ENCODE measurements around the gene NPL.

Gene NPL

DNA sequence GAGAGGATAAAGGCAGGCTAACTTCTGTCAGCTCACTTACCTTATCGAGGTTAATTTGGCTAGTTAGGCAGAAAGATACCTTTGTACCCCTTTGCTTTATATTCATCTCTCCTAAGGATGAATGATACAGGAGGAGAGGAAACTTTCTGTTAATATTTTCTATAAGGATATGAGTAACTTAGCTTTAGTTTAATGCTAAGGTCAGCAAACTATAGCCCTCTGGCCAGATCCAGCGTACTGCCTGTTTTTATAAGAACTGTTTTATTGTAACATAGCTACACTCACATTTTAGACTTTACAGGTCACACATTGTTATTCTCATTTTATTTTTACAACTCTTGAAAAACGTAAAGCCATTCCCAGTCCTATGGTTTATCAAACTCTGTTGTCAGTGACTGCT is 67.6 kb downstream of the NPL start:
- H3K36me3 Mint-ChIP-seq (ENCODE audit: low read depth) = peaks cover 96% of the 10 kb centered on the region
- no peak overlapping the region for H3K27ac Mint-ChIP-seq
- H3K27me3 Mint-ChIP-seq = no peaks in the 10 kb centered on the region
- no peak overlapping the region for H3K4me3 Mint-ChIP-seq
- H3K9me3 Mint-ChIP-seq = no peaks in the 10 kb centered on the region
- peaks cover 30% of the 10 kb centered on the region for H3K4me1 Mint-ChIP-seq (ENCODE audit: low read depth)

GRCh38 chr1:182860658-182861057 is 71.1 kb downstream of the NPL start:
- H3K9me3 Mint-ChIP-seq = no peaks in the 10 kb centered on the region
- no peaks in the 10 kb centered on the region for H3K27me3 Mint-ChIP-seq
- no peak overlapping the region for H3K4me3 Mint-ChIP-seq
- peak overlapping the region; percentile 16 for H3K27ac Mint-ChIP-seq
- H3K4me1 Mint-ChIP-seq (ENCODE audit: low read depth) = peaks cover 54% of the 10 kb centered on the region
- H3K36me3 Mint-ChIP-seq (ENCODE audit: low read depth) = peaks cover 98% of the 10 kb centered on the region

- no peak overlapping the region for H3K4me3 Mint-ChIP-seq
- peaks cover 98% of the 10 kb centered on the region for H3K36me3 Mint-ChIP-seq (ENCODE audit: low read depth)
- no peaks in the 10 kb centered on the region for H3K9me3 Mint-ChIP-seq
- H3K4me1 Mint-ChIP-seq (ENCODE audit: low read depth) = peaks cover 66% of the 10 kb centered on the region
- no peaks in the 10 kb centered on the region for H3K27me3 Mint-ChIP-seq
- H3K27ac Mint-ChIP-seq = peak overlapping the region; percentile 76
Measured at GRCh38 chr1:182861994-182862393, 72.4 kb downstream of the NPL start.

- Mint-ChIP-seq H3K4me3 (no peak overlapping the region), H3K27me3 (no peaks in the 10 kb centered on the region), H3K36me3 (ENCODE audit: low read depth) (peaks cover 98% of the 10 kb centered on the region), H3K27ac (peak overlapping the region; percentile 76), H3K4me1 (ENCODE audit: low read depth) (peaks cover 66% of the 10 kb centered on the region), H3K9me3 (no peaks in the 10 kb centered on the region)
Measured at GRCh38 chr1:182862827-182863226, 73.3 kb downstream of the NPL start.

DNA sequence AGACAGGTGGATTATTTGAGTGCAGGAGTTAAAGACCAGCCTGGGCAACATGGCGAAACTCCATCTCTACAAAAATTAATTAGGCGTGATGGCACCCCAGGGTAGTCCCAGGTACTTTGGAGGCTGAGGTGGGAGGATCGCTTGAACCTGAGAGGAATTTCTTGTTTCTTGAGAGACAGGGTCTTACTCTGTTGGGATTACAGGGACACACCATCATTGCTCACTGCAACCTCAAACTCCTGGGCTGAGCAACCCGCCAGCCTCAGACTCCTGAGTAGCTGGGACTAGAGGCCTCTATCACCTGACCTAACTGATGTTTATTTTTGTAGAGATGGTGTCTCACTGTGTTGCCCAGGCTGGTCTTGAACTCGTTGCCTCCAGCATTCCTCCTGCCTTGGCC is 74.4 kb downstream of the NPL start:
- Mint-ChIP-seq H3K4me1 (ENCODE audit: low read depth) (peaks cover 64% of the 10 kb centered on the region), H3K27me3 (no peaks in the 10 kb centered on the region), H3K36me3 (ENCODE audit: low read depth) (peaks cover 96% of the 10 kb centered on the region), H3K4me3 (no peak overlapping the region), H3K27ac (peak overlapping the region; percentile 59), H3K9me3 (no peaks in the 10 kb centered on the region)

GRCh38 chr1:182867861-182868260 is 78.3 kb downstream of the NPL start:
- Mint-ChIP-seq H3K4me3 (no peak overlapping the region), H3K4me1 (ENCODE audit: low read depth) (peaks cover 30% of the 10 kb centered on the region), H3K27ac (peak overlapping the region; percentile 49), H3K9me3 (no peaks in the 10 kb centered on the region), H3K27me3 (no peaks in the 10 kb centered on the region), H3K36me3 (ENCODE audit: low read depth) (peaks cover 93% of the 10 kb centered on the region)

GRCh38 chr1:182869241-182869666 is 79.7 kb downstream of the NPL start:
- Mint-ChIP-seq H3K36me3 (ENCODE audit: low read depth) (peaks cover 95% of the 10 kb centered on the region), H3K4me1 (ENCODE audit: low read depth) (peaks cover 26% of the 10 kb centered on the region), H3K4me3 (no peak overlapping the region), H3K27ac (peak overlapping the region; percentile 21), H3K9me3 (no peaks in the 10 kb centered on the region), H3K27me3 (no peaks in the 10 kb centered on the region)

- H3K36me3 Mint-ChIP-seq (ENCODE audit: low read depth) = peaks cover 94% of the 10 kb centered on the region
- no peak overlapping the region for H3K4me3 Mint-ChIP-seq
- peak overlapping the region; percentile 20 for H3K27ac Mint-ChIP-seq
Measured at GRCh38 chr1:182872881-182873280, 83.3 kb downstream of the NPL start.

GRCh38 chr1:182875889-182876288 is 86.3 kb downstream of the NPL start:
- H3K4me3 Mint-ChIP-seq = no peak overlapping the region
- H3K36me3 Mint-ChIP-seq (ENCODE audit: low read depth) = peaks cover 99% of the 10 kb centered on the region
- peak overlapping the region; percentile 51 for H3K27ac Mint-ChIP-seq
- H3K4me1 Mint-ChIP-seq (ENCODE audit: low read depth) = peaks cover 36% of the 10 kb centered on the region
- no peaks in the 10 kb centered on the region for H3K27me3 Mint-ChIP-seq
- H3K9me3 Mint-ChIP-seq = no peaks in the 10 kb centered on the region

More at GRCh38 chr1:182872881-182873280, 83.3 kb downstream of the NPL start:
- H3K4me1 Mint-ChIP-seq (ENCODE audit: low read depth) = peaks cover 32% of the 10 kb centered on the region
- H3K9me3 Mint-ChIP-seq = no peaks in the 10 kb centered on the region
- H3K27me3 Mint-ChIP-seq = no peaks in the 10 kb centered on the region

GRCh38 chr1:182877331-182877730 is 87.8 kb downstream of the NPL start:
- Mint-ChIP-seq H3K4me3 (no peak overlapping the region), H3K4me1 (ENCODE audit: low read depth) (peaks cover 36% of the 10 kb centered on the region)

GRCh38 chr1:182877842-182878241 is 88.3 kb downstream of the NPL start:
- Mint-ChIP-seq H3K4me1 (ENCODE audit: low read depth) (peaks cover 36% of the 10 kb centered on the region), H3K4me3 (no peak overlapping the region), H3K9me3 (no peaks in the 10 kb centered on the region), H3K27ac (peak overlapping the region; percentile 74), H3K27me3 (no peaks in the 10 kb centered on the region), H3K36me3 (ENCODE audit: low read depth) (peaks cover 99% of the 10 kb centered on the region)

More at GRCh38 chr1:182877331-182877730, 87.8 kb downstream of the NPL start:
- peak overlapping the region; percentile 47 for H3K27ac Mint-ChIP-seq
- no peaks in the 10 kb centered on the region for H3K9me3 Mint-ChIP-seq
- H3K27me3 Mint-ChIP-seq = no peaks in the 10 kb centered on the region
- H3K36me3 Mint-ChIP-seq (ENCODE audit: low read depth) = peaks cover 99% of the 10 kb centered on the region
